GM10847 (cell line): ENCODE results near the gene RAPGEF5.

ENCODE experiments used
- POLR2A ChIP-seq: IDR thresholded peaks from 2 replicates; pipeline ENCODE4 v1.6.1; 2011; ENCODE audit not compliant: insufficient read length; ENCODE audit errors: extremely low read depth

RAPGEF5 gene

GRCh38 chr7:22214000-22214399 lies 143.0 kb downstream of the RAPGEF5 start:
- no peak for TF ChIP-seq POLR2A

- TF ChIP-seq POLR2A: no peak
Observed at GRCh38 chr7:22213081-22213480, 143.9 kb downstream of the RAPGEF5 start.

- no peak for TF ChIP-seq POLR2A
Observed at GRCh38 chr7:22210967-22211366, 146.0 kb downstream of the RAPGEF5 start.

- TF ChIP-seq POLR2A: no peak
Observed at GRCh38 chr7:22210355-22210754, 146.6 kb downstream of the RAPGEF5 start.

GRCh38 chr7:22208799-22209198 lies 148.2 kb downstream of the RAPGEF5 start:
- no peak for TF ChIP-seq POLR2A

- TF ChIP-seq POLR2A: no peak
Observed at GRCh38 chr7:22207724-22208225, 149.2 kb downstream of the RAPGEF5 start.

GRCh38 chr7:22205631-22206030 lies 151.3 kb downstream of the RAPGEF5 start:
- no peak for TF ChIP-seq POLR2A

- no peak for TF ChIP-seq POLR2A
Observed at GRCh38 chr7:22204312-22204711, 152.6 kb downstream of the RAPGEF5 start.

- no peak for TF ChIP-seq POLR2A
Observed at GRCh38 chr7:22202141-22202540, 154.8 kb downstream of the RAPGEF5 start.

- TF ChIP-seq POLR2A: no peak
Observed at GRCh38 chr7:22201186-22201880, 155.6 kb downstream of the RAPGEF5 start.

GRCh38 chr7:22200777-22201176 lies 156.2 kb downstream of the RAPGEF5 start:
- TF ChIP-seq POLR2A: no peak

- TF ChIP-seq POLR2A: no peak
Observed at GRCh38 chr7:22200238-22200637, 156.7 kb downstream of the RAPGEF5 start.

- TF ChIP-seq POLR2A: no peak
Observed at GRCh38 chr7:22197376-22197775, 159.6 kb downstream of the RAPGEF5 start.

- TF ChIP-seq POLR2A: no peak
Observed at GRCh38 chr7:22196429-22196828, 160.5 kb downstream of the RAPGEF5 start.

GRCh38 chr7:22195397-22196172 lies 161.4 kb downstream of the RAPGEF5 start:
- TF ChIP-seq POLR2A: no peak

GRCh38 chr7:22194658-22195273 lies 162.2 kb downstream of the RAPGEF5 start:
- no peak for TF ChIP-seq POLR2A
